D721Med (cell line): ENCODE results near the gene COL13A1.

ENCODE experiments used
- DNase-seq: peaks from one replicate; pipeline ENCODE4 v3.0.0; 2011; ENCODE audit warnings: low spot score; ENCODE audit not compliant: insufficient read length
- FAIRE-seq: peaks from 2 replicates; lab custom pipeline; 2011; peaks lifted over from hg19 to GRCh38; lab: Jason Lieb, UNC
- TF ChIP-seq, protein P1 (sequence below): IDR thresholded peaks from 2 replicates; pipeline ENCODE4 v1.5.1; 2012; ENCODE audit warnings: mild to moderate bottlenecking, control low read depth; ENCODE audit not compliant: insufficient read depth; ENCODE audit errors: missing control alignments

The COL13A1 gene

DNA sequence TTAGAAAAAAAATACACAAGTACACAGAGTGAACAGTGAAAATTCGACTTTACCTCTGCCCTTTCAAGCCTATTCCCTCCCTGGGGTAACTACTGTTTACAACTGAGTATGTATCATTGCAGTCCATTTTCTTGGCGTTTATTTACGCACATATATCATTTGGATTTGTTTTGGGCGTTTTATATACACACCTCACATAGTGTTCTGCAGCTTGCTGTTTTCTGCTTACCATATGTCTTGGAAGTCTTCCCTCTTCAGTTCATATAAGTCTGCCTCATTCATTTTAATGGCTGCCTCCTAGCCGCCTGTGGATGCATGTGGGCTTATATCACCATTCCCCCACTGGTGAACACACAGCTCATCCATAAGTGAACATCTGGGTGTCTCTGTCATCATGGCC is 41.6 kb upstream of the COL13A1 start:
- no peak for FAIRE-seq
- TF ChIP-seq, protein P1, sequence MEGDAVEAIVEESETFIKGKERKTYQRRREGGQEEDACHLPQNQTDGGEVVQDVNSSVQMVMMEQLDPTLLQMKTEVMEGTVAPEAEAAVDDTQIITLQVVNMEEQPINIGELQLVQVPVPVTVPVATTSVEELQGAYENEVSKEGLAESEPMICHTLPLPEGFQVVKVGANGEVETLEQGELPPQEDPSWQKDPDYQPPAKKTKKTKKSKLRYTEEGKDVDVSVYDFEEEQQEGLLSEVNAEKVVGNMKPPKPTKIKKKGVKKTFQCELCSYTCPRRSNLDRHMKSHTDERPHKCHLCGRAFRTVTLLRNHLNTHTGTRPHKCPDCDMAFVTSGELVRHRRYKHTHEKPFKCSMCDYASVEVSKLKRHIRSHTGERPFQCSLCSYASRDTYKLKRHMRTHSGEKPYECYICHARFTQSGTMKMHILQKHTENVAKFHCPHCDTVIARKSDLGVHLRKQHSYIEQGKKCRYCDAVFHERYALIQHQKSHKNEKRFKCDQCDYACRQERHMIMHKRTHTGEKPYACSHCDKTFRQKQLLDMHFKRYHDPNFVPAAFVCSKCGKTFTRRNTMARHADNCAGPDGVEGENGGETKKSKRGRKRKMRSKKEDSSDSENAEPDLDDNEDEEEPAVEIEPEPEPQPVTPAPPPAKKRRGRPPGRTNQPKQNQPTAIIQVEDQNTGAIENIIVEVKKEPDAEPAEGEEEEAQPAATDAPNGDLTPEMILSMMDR, result no peak
- DNase-seq, result no peak

DNA sequence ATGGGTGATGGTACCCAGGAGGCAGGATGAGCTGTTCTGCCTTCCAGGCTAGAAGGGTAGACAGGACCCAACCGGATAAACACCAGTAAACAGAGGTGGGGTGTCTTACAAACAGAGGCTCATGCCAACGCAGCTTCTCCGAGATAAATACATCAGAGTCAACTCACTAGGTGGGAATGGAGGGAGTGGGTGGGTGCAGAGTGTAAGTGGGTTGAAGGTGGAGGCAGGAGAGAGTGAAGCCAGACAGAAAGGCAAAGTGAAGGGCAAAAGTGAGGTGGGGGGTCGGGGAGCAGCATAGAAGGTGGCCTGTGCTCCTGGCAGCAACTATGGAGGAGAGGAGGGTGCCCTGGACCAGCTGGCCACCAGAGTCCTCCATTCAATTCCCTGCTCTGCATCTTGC is 40.4 kb upstream of the COL13A1 start:
- TF ChIP-seq, protein P1, result no peak
- no peak for FAIRE-seq
- DNase-seq, result no peak

GRCh38 chr10:69766161-69766910 is 35.4 kb upstream of the COL13A1 start:
- no peak for FAIRE-seq
- TF ChIP-seq, protein P1, result no peak

GRCh38 chr10:69767793-69768192 is 33.9 kb upstream of the COL13A1 start:
- FAIRE-seq (no peak), DNase-seq (no peak)
- TF ChIP-seq, protein P1, result no peak

More at GRCh38 chr10:69766161-69766910, 35.4 kb upstream of the COL13A1 start:
- DNase-seq, result no peak

DNA sequence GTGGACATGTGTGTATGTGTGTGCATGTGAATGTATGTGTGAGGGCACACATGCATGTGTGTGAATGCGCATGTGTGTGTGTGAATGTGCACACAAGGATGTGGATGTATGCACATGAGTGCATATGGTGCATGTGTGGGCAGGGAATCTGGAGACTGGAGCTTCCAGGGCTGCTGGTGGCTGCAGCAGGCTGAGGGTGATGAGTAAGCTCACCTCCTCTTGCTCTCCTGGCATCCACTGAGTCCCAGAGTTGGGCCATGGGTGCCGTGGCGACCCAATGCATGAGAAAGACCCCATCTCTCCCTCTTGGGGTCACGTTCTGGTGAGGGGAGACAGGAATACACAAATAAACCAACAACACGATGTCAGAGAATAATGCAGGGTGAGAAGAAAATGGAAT is 33.3 kb upstream of the COL13A1 start:
- TF ChIP-seq, protein P1, result no peak
- DNase-seq (no peak), FAIRE-seq (no peak)

DNA sequence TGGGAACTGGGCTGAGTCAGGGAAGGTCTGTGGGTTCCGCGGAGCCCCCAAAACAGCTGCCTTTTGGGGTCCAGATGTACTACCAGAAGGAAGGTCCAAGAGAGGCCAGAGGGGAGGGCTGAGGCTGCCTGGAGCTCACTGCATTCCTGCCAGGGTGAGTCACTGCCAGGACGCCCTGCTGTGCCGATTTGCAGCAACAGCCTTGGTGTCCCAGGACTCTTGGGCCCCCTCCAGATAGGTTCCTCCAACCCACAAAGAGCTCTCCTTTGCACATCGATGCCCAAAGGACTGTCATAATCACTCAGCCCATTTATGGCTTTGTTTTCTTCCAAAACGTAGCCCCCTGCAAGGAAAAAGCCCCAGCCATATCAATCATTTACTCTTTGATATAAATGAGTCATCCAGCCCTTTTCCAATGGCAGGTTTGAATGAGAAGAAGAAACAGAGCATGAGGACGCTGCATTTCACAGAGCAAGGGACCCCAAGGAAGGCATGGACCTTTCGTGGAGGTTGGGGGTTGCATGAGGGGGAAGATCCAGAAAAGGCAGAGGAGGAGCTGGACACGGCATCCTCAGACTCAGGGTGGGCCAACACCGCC is 32.2 kb upstream of the COL13A1 start:
- FAIRE-seq (no peak), DNase-seq (no peak)
- TF ChIP-seq, protein P1, result no peak
